ENCODE results near the gene CARD10.

Gene CARD10

DNA sequence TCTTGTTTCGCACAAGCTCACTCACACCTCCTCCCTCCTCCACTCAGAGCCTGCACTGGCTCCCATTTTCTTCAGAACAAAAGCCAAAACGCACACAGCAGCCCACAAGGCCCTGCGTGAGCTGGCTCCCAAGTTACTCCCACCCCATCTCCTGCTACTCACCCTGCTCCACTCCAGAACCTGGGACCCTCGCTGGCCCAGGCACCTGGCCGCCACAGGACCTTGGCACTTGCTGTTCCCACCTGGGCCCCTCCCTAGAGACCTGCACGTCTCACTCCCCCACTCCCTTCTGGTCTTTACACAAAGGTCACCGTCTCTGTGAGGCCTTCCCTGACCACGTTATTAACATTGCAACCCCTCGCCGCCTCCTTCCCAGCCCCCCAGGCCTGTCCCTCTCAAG is 32.1 kb downstream of the CARD10 start:
- no peak for DNase-seq (ENCODE audit: low spot score)
- TF ChIP-seq CTCF (IDR thresholded peaks at IDR 0.05; ENCODE audit: extremely low read depth, insufficient read depth, missing control alignments): no peak
- in situ Hi-C loops (cut with MboI; ENCODE audit: low pct_unique_long_range_greater_than_20kb, low sequenced_read_pairs, unreplicated experiment): no loop called here

DNA sequence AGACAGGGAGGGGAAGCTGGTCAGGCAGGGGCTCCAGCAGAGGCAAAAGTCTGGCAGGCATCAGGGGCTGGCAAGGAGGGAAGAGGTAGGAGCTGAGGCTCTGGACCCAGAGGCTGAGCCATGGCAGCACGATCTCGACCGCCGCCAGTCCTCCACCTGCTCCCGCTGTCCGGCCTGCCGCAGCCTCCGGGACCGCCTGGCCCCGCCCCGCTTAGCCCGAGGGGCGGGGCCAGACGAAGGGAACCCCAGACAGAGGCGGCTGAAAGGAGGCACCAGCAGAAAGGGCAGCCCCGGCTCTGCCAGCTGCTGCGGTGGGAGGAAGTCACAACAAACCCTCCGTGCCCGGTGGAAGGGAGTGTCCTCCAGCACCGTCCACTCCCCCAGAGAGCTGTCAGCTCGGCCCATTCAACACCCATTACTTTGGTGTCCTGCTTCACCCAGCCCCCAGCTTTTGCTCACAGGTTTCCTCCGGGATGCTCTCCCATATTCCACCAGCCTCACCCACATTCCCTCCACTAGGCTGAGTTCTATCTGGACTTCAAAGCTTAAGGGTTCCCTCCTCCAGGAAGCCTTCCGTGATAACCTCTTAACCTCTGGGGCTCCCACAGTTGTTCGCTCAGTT is 32.9 kb downstream of the CARD10 start, which contains the start of gene MFNG:
Gene MFNG, minus strand, starts transcription at position 161 of the 622 bp plus-strand sequence. CDS start 207 bp downstream, outside the sequence.
- in situ Hi-C loops (cut with MboI; ENCODE audit: low pct_unique_long_range_greater_than_20kb, low sequenced_read_pairs, unreplicated experiment): no loop called here
- no peak for TF ChIP-seq CTCF (IDR thresholded peaks at IDR 0.05; ENCODE audit: extremely low read depth, insufficient read depth, missing control alignments)
- peak; percentile 95 for DNase-seq (ENCODE audit: low spot score)

DNA sequence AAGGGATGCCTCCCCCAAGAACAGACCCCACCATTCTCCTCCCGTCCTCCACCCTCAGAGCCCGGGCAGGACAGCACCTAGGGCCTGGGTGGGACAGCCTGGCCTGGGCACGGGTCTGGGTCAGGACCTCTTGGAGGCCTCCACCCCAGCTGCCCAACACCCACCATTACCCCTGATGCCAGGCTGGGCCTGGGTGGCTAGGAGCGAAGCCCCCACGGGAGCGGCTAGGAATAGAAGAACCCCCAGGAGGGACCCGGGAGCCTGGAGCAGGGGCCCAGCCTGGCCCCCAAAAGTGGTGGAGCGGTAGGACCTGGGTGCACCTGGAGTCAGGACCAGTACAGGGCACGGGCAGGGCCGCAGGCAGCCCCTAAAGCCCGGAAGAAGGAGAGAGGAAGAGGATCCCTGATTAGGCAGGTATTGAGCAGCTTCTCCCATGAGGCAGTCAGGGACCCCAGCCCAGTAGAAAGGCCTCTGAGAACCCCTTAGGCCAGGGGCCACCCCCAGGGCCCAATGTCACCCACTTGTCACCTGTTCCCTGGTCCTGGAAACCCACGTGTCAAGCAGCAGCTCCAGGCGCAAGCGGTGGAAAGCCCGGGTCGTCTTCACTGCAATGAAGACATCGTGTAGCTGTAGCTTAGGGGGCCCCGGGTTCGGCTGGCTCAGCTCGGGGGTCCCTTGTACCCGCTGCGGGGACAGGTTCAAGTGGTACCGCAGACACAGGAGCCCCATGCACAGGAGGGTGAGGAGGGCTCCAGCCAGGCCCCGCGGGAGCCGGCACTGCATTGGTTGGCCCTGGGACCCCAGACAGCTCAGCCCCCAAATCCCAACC is 33.6 kb downstream of the CARD10 start:
- DNase-seq (ENCODE audit: low spot score): no peak
- in situ Hi-C loops (cut with MboI; ENCODE audit: low pct_unique_long_range_greater_than_20kb, low sequenced_read_pairs, unreplicated experiment): no loop called here
- no peak for TF ChIP-seq CTCF (IDR thresholded peaks at IDR 0.05; ENCODE audit: extremely low read depth, insufficient read depth, missing control alignments)

DNA sequence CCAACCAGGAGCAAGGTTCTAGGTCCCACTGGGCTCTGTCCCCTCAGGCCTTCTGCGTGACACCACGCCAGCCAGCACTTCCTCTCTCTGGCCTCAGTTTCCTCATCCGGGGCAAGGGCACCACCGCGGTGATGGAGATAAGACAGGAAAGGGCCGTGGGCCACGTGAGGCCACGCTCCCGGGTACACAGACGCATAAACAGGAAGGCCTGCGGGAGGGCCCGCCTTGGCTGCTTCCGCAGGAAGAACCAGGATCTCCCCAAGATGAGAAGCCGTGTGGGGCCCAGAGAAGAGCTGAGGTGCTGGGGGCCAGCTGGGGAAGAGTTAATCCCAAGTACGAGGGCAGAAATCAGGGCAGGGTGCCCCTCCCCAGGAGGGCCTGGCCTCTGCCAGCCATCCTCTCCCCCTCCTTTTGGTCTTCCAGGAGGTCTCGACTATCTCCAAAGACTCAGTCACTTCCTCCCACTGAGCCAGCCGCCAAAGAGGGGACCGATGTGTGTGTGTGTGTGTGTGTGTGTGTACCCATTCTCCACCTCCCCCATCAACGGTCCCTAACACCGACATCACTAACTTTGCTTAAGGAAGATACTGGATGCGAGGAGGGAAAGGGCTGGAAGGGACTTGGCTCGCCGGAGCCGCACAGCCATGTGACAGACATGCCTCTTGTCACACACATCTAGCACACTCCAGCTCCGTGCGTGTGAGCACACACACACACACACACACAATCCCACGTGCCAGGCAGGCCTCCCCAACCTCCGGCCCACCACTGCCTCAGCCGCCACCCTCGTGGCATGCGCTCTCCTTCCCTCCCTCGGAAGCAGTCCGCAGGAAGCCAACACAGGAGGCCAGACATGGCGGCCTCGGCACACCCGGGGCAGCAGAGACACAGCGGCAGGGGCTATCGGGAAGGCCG is 34.5 kb downstream of the CARD10 start:
- DNase-seq (ENCODE audit: low spot score): peak; percentile 79
- in situ Hi-C loops (cut with MboI; ENCODE audit: low pct_unique_long_range_greater_than_20kb, low sequenced_read_pairs, unreplicated experiment): no loop called here
- no peak for TF ChIP-seq CTCF (IDR thresholded peaks at IDR 0.05; ENCODE audit: extremely low read depth, insufficient read depth, missing control alignments)

- in situ Hi-C loops (cut with MboI; ENCODE audit: low pct_unique_long_range_greater_than_20kb, low sequenced_read_pairs, unreplicated experiment): no loop called here
- DNase-seq (ENCODE audit: low spot score): no peak
- TF ChIP-seq CTCF (IDR thresholded peaks at IDR 0.05; ENCODE audit: extremely low read depth, insufficient read depth, missing control alignments): no peak
Observed at GRCh38 chr22:37483050-37483449, 36.2 kb downstream of the CARD10 start.

- in situ Hi-C loops (cut with MboI; ENCODE audit: low pct_unique_long_range_greater_than_20kb, low sequenced_read_pairs, unreplicated experiment): no loop called here
- TF ChIP-seq CTCF (IDR thresholded peaks at IDR 0.05; ENCODE audit: extremely low read depth, insufficient read depth, missing control alignments): no peak
- no peak for DNase-seq (ENCODE audit: low spot score)
Observed at GRCh38 chr22:37482244-37482643, 37.0 kb downstream of the CARD10 start.

Measured in GM13977 (cell line).